Kidney (tissue), 14 donors: Measurements from ENCODE around the gene TRMT44. TPM values are rescaled to one million over a fixed set of nuclear protein-coding genes. Genes with fewer than 3 reads are reported as not detected.
A peak's percentile ranks its signal among the peaks of the same experiment; 100 is the strongest.

Experiments used
- DNase-seq, 5 donors: peaks; one replicate each; pipeline ENCODE4 v3.0.0-alpha.2; 2013 to 2020
- FAIRE-seq: peaks from 2 replicates; lab custom pipeline; 2012; peaks lifted over from hg19 to GRCh38; lab: Jason Lieb, UNC
- H3K27ac ChIP-seq, 2 donors: one replicate each; pipeline ENCODE4 v1.7.0; 2013; ENCODE audit warnings: low read depth in 2 of 2, low read length in 2 of 2, inconsistent platforms in 1 of 2
- H3K27me3 ChIP-seq: one replicate; pipeline ENCODE4 v1.7.1; 2013; ENCODE audit warnings: low read length, inconsistent platforms; ENCODE audit not compliant: control insufficient read depth, insufficient read depth
- H3K36me3 ChIP-seq, 3 donors: one replicate each; pipeline versions ENCODE4 v1.7.0 to v1.7.1; 2013; ENCODE audit warnings: low read length in 3 of 3, control low read depth in 1 of 3, inconsistent platforms in 1 of 3; ENCODE audit not compliant: insufficient read depth in 3 of 3, control insufficient read depth in 2 of 3
- H3K4me1 ChIP-seq, 3 donors: one replicate each; pipeline versions ENCODE4 v1.7.0 to v1.7.1; 2013; ENCODE audit warnings: low read length in 3 of 3, inconsistent platforms in 1 of 3, low read depth in 1 of 3; ENCODE audit not compliant: control insufficient read depth in 2 of 3, insufficient read depth in 2 of 3
- H3K4me3 ChIP-seq, 3 donors: one replicate each; pipeline versions ENCODE4 v1.7.0 to v1.8.1; 2013; ENCODE audit warnings: low read length in 3 of 3, control low read depth in 1 of 3, inconsistent platforms in 1 of 3
- H3K9ac ChIP-seq, 3 donors: one replicate each; pipeline versions ENCODE4 v1.7.0 to v1.7.1; 2013; ENCODE audit warnings: low read length in 3 of 3, control low read depth in 1 of 3, inconsistent platforms in 1 of 3
- H3K9me3 ChIP-seq, 3 donors: one replicate each; pipeline versions ENCODE4 v1.7.0 to v1.7.1; 2013; ENCODE audit warnings: low read length in 3 of 3, control low read depth in 1 of 3, inconsistent platforms in 1 of 3; ENCODE audit not compliant: control insufficient read depth in 2 of 3, insufficient read depth in 1 of 3
- CTCF ChIP-seq: IDR thresholded peaks from 3 replicates; pipeline ENCODE4 v1.5.1; 2012; ENCODE audit warnings: mild to moderate bottlenecking, moderate library complexity, borderline replicate concordance; ENCODE audit not compliant: insufficient read depth; ENCODE audit errors: extremely low read depth
- intact Hi-C: fragments of 100-400 bp; cut with DNase I; formaldehyde crosslinking; loops from one replicate; pipeline ENCODE4 v1.11.1; 2022
- polyA plus RNA-seq: library from polyadenylated mRNA; stranded (reverse); fragments of 350-450 nt; fragmentation: Illumina TruSeq; extraction: RNeasy Lipid Tissue Mini Kit (QIAGEN cat#74804); gene quantifications from one replicate; pipeline ENCODE4 v1.2.3, GENCODE V29; 2014; ENCODE audit warnings: low read depth, low replicate concordance; ENCODE audit not compliant: insufficient read depth
- total RNA-seq: library from RNA; stranded (reverse); fragmentation: NEBNext Ultra II Directional; extraction: Animal tissue kit (Norgen Biotek cat#: 25700); gene quantifications from one replicate; pipeline ENCODE4 v1.2.1, GENCODE V29; 2021
- donor health status: control.
- donor health status: control.
- donor health status: control.
- donor health status: control.
- donor health status: control.
- donor health status: DM: yes; HTN: yes; CAD: no.
- donor health status: Normal renal cell carcinoma (clear cell type).

TRMT44 gene
- total and polyA plus RNA-seq, 2 donors from 2014 or later: 5.1 to 20.1 TPM

GRCh38 chr4:8524595-8525382, 84.2 kb downstream of the TRMT44 start:
- no peak overlapping the region for H3K27ac ChIP-seq
- intact Hi-C loops: no loop called here
- no peak for DNase-seq
- no peaks in the 10 kb centered on the region for H3K27me3 ChIP-seq
- H3K4me1 ChIP-seq: no peaks in the 10 kb centered on the region
- no peak overlapping the region for H3K9ac ChIP-seq
- TF ChIP-seq CTCF: no peak
- no peaks in the 10 kb centered on the region for H3K36me3 ChIP-seq
- H3K9me3 ChIP-seq: no peaks in the 10 kb centered on the region
- FAIRE-seq: no peak
- no peak overlapping the region for H3K4me3 ChIP-seq

GRCh38 chr4:8525383-8526120, 85.0 kb downstream of the TRMT44 start:
- FAIRE-seq: no peak
- Histone ChIP-seq H3K4me1 (no peaks in the 10 kb centered on the region), H3K27ac (no peak overlapping the region), H3K9ac (no peak overlapping the region), H3K36me3 (no peaks in the 10 kb centered on the region), H3K9me3 (no peaks in the 10 kb centered on the region), H3K27me3 (no peaks in the 10 kb centered on the region), H3K4me3 (no peak overlapping the region)
- peak in 4 of 5 donors; percentile 38 to 86 (median 75) for DNase-seq
- intact Hi-C loops: no loop called here
- TF ChIP-seq CTCF: no peak

Other genes starting within 250 kb of the TRMT44 start
- gene SH3TC1, start 241.5 kb upstream of the TRMT44 start, total RNA-seq: 127 TPM
- gene SH3TC1, start 241.5 kb upstream of the TRMT44 start, polyA plus RNA-seq: 43.1 TPM
- 1.7 TPM for gene HTRA3, start 171.0 kb upstream of the TRMT44 start, total RNA-seq
- 6.5 TPM for gene HTRA3, start 171.0 kb upstream of the TRMT44 start, polyA plus RNA-seq
- gene ACOX3, start 54 bp upstream of the TRMT44 start, total RNA-seq: 21.7 TPM
- gene ACOX3, start 54 bp upstream of the TRMT44 start, polyA plus RNA-seq: 10.1 TPM
- not detected for gene GPR78, start 139.6 kb downstream of the TRMT44 start, total RNA-seq
- not detected for gene GPR78, start 139.6 kb downstream of the TRMT44 start, polyA plus RNA-seq
- 2.6 TPM for gene CPZ, start 152.0 kb downstream of the TRMT44 start, total RNA-seq
- 1.2 TPM for gene CPZ, start 152.0 kb downstream of the TRMT44 start, polyA plus RNA-seq